Mesangial cell (primary cell): Measurements from ENCODE around the gene NPHP3. TPM values are rescaled to one million over a fixed set of nuclear protein-coding genes. Genes with fewer than 3 reads are reported as not detected.

ENCODE experiments used
- total RNA-seq: library from RNA; depleted of rRNA; stranded (reverse); fragments of >200 nt; gene quantifications from 2 replicates; pipeline ENCODE4 v1.2.3, GENCODE V29; 2015

Gene NPHP3, protein sequence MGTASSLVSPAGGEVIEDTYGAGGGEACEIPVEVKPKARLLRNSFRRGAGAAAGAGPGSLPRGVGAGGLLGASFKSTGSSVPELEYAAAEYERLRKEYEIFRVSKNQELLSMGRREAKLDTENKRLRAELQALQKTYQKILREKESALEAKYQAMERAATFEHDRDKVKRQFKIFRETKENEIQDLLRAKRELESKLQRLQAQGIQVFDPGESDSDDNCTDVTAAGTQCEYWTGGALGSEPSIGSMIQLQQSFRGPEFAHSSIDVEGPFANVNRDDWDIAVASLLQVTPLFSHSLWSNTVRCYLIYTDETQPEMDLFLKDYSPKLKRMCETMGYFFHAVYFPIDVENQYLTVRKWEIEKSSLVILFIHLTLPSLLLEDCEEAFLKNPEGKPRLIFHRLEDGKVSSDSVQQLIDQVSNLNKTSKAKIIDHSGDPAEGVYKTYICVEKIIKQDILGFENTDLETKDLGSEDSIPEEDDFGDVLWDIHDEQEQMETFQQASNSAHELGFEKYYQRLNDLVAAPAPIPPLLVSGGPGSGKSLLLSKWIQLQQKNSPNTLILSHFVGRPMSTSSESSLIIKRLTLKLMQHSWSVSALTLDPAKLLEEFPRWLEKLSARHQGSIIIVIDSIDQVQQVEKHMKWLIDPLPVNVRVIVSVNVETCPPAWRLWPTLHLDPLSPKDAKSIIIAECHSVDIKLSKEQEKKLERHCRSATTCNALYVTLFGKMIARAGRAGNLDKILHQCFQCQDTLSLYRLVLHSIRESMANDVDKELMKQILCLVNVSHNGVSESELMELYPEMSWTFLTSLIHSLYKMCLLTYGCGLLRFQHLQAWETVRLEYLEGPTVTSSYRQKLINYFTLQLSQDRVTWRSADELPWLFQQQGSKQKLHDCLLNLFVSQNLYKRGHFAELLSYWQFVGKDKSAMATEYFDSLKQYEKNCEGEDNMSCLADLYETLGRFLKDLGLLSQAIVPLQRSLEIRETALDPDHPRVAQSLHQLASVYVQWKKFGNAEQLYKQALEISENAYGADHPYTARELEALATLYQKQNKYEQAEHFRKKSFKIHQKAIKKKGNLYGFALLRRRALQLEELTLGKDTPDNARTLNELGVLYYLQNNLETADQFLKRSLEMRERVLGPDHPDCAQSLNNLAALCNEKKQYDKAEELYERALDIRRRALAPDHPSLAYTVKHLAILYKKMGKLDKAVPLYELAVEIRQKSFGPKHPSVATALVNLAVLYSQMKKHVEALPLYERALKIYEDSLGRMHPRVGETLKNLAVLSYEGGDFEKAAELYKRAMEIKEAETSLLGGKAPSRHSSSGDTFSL (N-terminal part only)
- total RNA-seq: 7.3 and 11.2 TPM in 2 replicates

DNA sequence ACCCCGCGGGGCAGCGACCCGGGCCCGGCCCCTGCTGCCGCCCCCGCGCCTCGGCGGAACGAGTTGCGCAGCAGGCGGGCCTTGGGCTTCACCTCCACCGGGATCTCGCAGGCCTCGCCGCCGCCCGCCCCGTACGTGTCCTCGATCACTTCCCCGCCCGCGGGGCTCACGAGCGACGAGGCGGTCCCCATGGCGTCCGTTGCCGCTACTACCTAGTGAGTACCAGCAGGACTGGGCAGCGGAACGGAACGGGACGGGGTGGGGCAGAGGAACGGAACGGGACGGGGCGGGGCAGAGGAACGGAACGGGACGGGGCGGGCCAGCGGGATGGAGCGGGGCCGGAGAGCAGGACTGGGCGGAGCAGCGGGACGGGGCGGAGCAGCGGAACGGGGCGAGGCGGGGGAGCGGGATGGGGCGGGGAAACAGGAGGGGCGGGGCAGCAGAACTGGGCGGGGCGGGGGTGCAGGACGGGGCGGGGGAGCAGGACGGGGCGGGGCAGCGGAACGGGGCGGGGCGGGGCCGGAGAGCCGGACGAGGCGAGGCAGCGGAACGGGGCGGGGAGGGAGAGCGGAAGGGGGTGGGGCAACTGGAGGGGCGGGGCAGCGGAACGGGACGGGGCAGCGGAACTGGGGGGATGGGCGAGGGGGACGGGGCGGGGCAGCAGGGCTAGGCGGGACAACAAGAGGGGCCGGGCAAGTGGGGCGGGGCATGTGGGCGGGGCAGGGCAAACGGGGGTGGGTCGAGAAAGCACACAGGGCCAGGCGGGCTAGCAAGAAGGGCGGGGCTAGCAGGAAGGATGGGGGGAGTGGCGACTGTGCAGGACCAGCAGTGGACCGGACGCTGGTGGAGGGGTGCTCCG is at the start of gene NPHP3:
TSS of gene NPHP3 (minus strand) at position 245 of the 859 bp plus-strand sequence. CDS start at position 191, 54 bp downstream.

GRCh38 chr3:132660052-132660810 is 62.0 kb downstream of the NPHP3 start, which contains the start of gene UBA5:
TSS of gene UBA5 (plus strand) at chr3:132660329. CDS start at chr3:132660538, 209 bp downstream.

DNA sequence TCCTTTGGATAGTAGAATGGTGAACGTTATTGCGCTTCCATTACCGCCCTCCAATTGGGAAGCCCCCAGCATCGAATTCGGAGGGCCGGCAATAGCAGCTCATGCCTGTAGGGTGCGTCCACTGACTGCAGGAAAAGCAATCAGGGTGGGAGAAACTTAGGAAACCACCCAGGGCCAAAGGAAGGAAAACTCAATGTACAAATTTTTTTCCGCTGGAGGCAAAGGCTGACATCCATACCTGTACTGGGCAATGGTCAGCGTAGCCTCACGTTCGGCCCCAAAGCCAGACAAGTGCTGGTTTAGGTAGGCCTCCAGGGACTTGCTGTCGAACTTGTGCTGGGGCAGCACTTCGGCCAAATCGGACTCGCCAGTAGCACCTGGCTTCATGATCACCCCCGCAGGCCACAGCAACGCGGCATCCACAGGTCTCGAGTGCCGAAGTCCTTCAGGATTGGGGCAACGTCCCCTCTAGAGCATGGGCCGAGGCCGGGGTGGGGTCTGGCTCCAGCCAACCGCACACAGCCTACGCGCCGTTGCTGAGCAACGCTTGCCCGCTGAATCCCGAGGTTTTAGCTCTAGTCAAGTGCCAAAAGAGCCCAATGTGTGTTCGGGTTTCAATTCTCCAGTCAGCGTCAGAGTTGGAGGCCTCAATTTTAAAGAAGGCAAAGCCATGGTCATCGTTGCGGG is 62.7 kb downstream of the NPHP3 start, which contains the start of gene ACAD11:
TSS of gene ACAD11 (minus strand) at position 445 of the 687 bp plus-strand sequence. CDS start at position 387, 58 bp downstream.

Other genes with a start within 250 kb of the NPHP3 start
- gene ACKR4, start 125.1 kb downstream of the NPHP3 start, total RNA-seq: not detected in 2 replicates
- gene ACAD11, start 62.6 kb downstream of the NPHP3 start, total RNA-seq: 5.5 and 13.9 TPM in 2 replicates
- 35.2 and 40.6 TPM in 2 replicates for gene UBA5, start 62.1 kb downstream of the NPHP3 start, total RNA-seq